HepG2 (cell line): ENCODE results near the gene FGGY. TPM values are rescaled to one million over a fixed set of nuclear protein-coding genes. Genes with fewer than 3 reads are reported as not detected.

ENCODE experiments used
- ARID3A ChIP-seq: IDR thresholded peaks from 2 replicates; pipeline ENCODE4 v1.6.1; 2012; ENCODE audit warnings: low read depth, low read length, improper control_type of control experiment
- CSRNP2 ChIP-seq: sonication (generic); formaldehyde crosslinking; conservative IDR thresholded peaks from 2 replicates; pipeline ENCODE4 v1.8.0; 2022; ENCODE audit warnings: low read depth, missing genetic modification reagents
- ELK4 ChIP-seq: sonication (generic); formaldehyde crosslinking; IDR thresholded peaks from 2 replicates; pipeline ENCODE4 v1.9.0; 2021; ENCODE audit warnings: missing genetic modification reagents, borderline replicate concordance
- HOXA3 ChIP-seq: sonication (generic); formaldehyde crosslinking; IDR thresholded peaks from 2 replicates; pipeline ENCODE4 v1.5.0; 2020; ENCODE audit warnings: missing genetic modification reagents
- KLF11 ChIP-seq: IDR thresholded peaks from 2 replicates; pipeline ENCODE4 v1.6.1; 2016; ENCODE audit warnings: missing compliant biosample characterization
- POGK ChIP-seq: sonication (generic); formaldehyde crosslinking; conservative IDR thresholded peaks from 2 replicates; pipeline ENCODE4 v1.8.0; 2022; ENCODE audit warnings: mild to moderate bottlenecking, moderate library complexity, missing genetic modification reagents
- ZNF337 ChIP-seq: sonication (generic); formaldehyde crosslinking; IDR thresholded peaks from 2 replicates; pipeline ENCODE4 v1.5.1; 2020; ENCODE audit warnings: missing genetic modification reagents, low read depth, mild to moderate bottlenecking, borderline replicate concordance
- polyA plus RNA-seq, 8 experiments: library from polyadenylated mRNA; depleted of rRNA in 3 of 8; stranded (reverse) in 7 of 8; unstranded in 1 of 8; fragments of >200 nt; fragmentation: Illumina TruSeq in 4 of 8; extraction: Trizol in 4 of 8; gene quantifications; 2 replicates each; pipeline versions ENCODE4 v1.2.1 to v1.2.3, GENCODE V29; 2011 to 2016; ENCODE audit warnings: low read depth in 4 of 8, missing spikeins in 1 of 8, mixed read lengths in 1 of 8; ENCODE audit not compliant: insufficient read depth in 1 of 8
- total RNA-seq, 5 experiments: library from RNA; depleted of rRNA; stranded (reverse); fragments of >200 nt; fragmentation: Illumina TruSeq; extraction: Trizol; gene quantifications; 2 replicates each; pipeline ENCODE4 v1.2.3, GENCODE V29; 2016; ENCODE audit warnings: low read depth in 1 of 5

Gene FGGY
- total and polyA plus RNA-seq, 2 of the 13 experiments (the other 11 are each of a cell fraction or from before 2014, with no cell fraction given): 15.7 to 27.5 TPM

- no peak for TF ChIP-seq CSRNP2
- TF ChIP-seq POGK (CRISPR knock-in tag): no peak
- no peak for TF ChIP-seq KLF11 (CRISPR knock-in tag)
- TF ChIP-seq ELK4: no peak
- no peak for TF ChIP-seq HOXA3 (CRISPR knock-in tag)
- no peak for TF ChIP-seq ZNF337 (CRISPR knock-in tag)
- TF ChIP-seq ARID3A: no peak
Observed at GRCh38 chr1:59569198-59569597, 272.3 kb downstream of the FGGY start (continued).
